ENCODE measurements around the gene PPARD.

PPARD gene

GRCh38 chr6:35475573-35475972 is 133.2 kb downstream of the PPARD start:
- TF ChIP-seq TAF1 (IDR thresholded peaks at IDR 0.05; ENCODE audit: borderline replicate concordance, insufficient read depth, low read length) (no peak), POLR2AphosphoS5 (IDR thresholded peaks at IDR 0.05; ENCODE audit: low read depth, low read length) (no peak), FOXP2 (optimal IDR thresholded peaks at IDR 0.05; ENCODE audit: borderline replicate concordance, extremely low read depth, extremely low read length, insufficient read depth) (no peak), SIN3A (IDR thresholded peaks at IDR 0.05; ENCODE audit: borderline replicate concordance, insufficient read depth, low read length) (no peak)
- TF ChIP-seq, protein P1, sequence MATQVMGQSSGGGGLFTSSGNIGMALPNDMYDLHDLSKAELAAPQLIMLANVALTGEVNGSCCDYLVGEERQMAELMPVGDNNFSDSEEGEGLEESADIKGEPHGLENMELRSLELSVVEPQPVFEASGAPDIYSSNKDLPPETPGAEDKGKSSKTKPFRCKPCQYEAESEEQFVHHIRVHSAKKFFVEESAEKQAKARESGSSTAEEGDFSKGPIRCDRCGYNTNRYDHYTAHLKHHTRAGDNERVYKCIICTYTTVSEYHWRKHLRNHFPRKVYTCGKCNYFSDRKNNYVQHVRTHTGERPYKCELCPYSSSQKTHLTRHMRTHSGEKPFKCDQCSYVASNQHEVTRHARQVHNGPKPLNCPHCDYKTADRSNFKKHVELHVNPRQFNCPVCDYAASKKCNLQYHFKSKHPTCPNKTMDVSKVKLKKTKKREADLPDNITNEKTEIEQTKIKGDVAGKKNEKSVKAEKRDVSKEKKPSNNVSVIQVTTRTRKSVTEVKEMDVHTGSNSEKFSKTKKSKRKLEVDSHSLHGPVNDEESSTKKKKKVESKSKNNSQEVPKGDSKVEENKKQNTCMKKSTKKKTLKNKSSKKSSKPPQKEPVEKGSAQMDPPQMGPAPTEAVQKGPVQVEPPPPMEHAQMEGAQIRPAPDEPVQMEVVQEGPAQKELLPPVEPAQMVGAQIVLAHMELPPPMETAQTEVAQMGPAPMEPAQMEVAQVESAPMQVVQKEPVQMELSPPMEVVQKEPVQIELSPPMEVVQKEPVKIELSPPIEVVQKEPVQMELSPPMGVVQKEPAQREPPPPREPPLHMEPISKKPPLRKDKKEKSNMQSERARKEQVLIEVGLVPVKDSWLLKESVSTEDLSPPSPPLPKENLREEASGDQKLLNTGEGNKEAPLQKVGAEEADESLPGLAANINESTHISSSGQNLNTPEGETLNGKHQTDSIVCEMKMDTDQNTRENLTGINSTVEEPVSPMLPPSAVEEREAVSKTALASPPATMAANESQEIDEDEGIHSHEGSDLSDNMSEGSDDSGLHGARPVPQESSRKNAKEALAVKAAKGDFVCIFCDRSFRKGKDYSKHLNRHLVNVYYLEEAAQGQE (IDR thresholded peaks at IDR 0.05; ENCODE audit: insufficient read depth in 1 of 2, low read depth in 2 of 2, low read length in 2 of 2) = no peak

GRCh38 chr6:35476004-35476403 is 133.6 kb downstream of the PPARD start:
- TF ChIP-seq FOXP2 (optimal IDR thresholded peaks at IDR 0.05; ENCODE audit: borderline replicate concordance, extremely low read depth, extremely low read length, insufficient read depth) (no peak), TAF1 (IDR thresholded peaks at IDR 0.05; ENCODE audit: borderline replicate concordance, insufficient read depth, low read length) (no peak), SIN3A (IDR thresholded peaks at IDR 0.05; ENCODE audit: borderline replicate concordance, insufficient read depth, low read length) (no peak)

GRCh38 chr6:35477028-35477427 is 134.7 kb downstream of the PPARD start:
- TF ChIP-seq, protein P1 (IDR thresholded peaks at IDR 0.05; ENCODE audit: insufficient read depth in 1 of 2, low read depth in 2 of 2, low read length in 2 of 2) = no peak
- TF ChIP-seq FOXP2 (optimal IDR thresholded peaks at IDR 0.05; ENCODE audit: borderline replicate concordance, extremely low read depth, extremely low read length, insufficient read depth) (no peak), SIN3A (IDR thresholded peaks at IDR 0.05; ENCODE audit: borderline replicate concordance, insufficient read depth, low read length) (no peak), POLR2AphosphoS5 (IDR thresholded peaks at IDR 0.05; ENCODE audit: low read depth, low read length) (no peak), TAF1 (IDR thresholded peaks at IDR 0.05; ENCODE audit: borderline replicate concordance, insufficient read depth, low read length) (no peak)

Measured in PFSK-1 (cell line).